Keratinocyte (primary cell): ENCODE results near the gene DUSP11. TPM values are rescaled to one million over a fixed set of nuclear protein-coding genes. Genes with fewer than 3 reads are reported as not detected.
A peak's percentile ranks its signal among the peaks of the same experiment; 100 is the strongest.

Source experiments
- DNase-seq: peaks from one replicate; pipeline ENCODE4 v3.0.0-alpha.2; 2011; ENCODE audit warnings: low read depth, missing footprints, low spot score
- FAIRE-seq: peaks from 2 replicates; lab custom pipeline; 2011; peaks lifted over from hg19 to GRCh38; lab: Jason Lieb, UNC
- H2AFZ ChIP-seq: 2 replicates; pipeline ENCODE4 v1.6.0; 2012; ENCODE audit warnings: low read length, control low read depth, inconsistent platforms; ENCODE audit not compliant: control insufficient read depth
- H3K27ac ChIP-seq: 2 replicates; pipeline ENCODE4 v1.5.1; 2011; ENCODE audit warnings: low read length; ENCODE audit not compliant: control insufficient read depth, insufficient read depth
- H3K27me3 ChIP-seq: 3 replicates; pipeline ENCODE4 v1.6.0; 2011; ENCODE audit warnings: low read length; ENCODE audit not compliant: control insufficient read depth, insufficient read depth; ENCODE audit errors: extremely low read depth
- H3K36me3 ChIP-seq, 2 experiments: 2 replicates in 1 of 2; 3 replicates in 1 of 2; pipeline ENCODE4 v1.5.1; 2011; ENCODE audit warnings: low read length in 2 of 2, mild to moderate bottlenecking in 1 of 2; ENCODE audit not compliant: control insufficient read depth in 2 of 2, insufficient read depth in 2 of 2; ENCODE audit errors: extremely low read depth in 1 of 2
- H3K4me1 ChIP-seq: 3 replicates; pipeline ENCODE4 v1.5.1; 2011; ENCODE audit warnings: low read length; ENCODE audit not compliant: control insufficient read depth, insufficient read depth; ENCODE audit errors: extremely low read depth
- H3K4me2 ChIP-seq: 3 replicates; pipeline ENCODE4 v1.6.0; 2011; ENCODE audit warnings: low read depth, low read length; ENCODE audit not compliant: control insufficient read depth, insufficient read depth; ENCODE audit errors: extremely low read depth
- H3K4me3 ChIP-seq, 3 experiments: fragments of 200-600 bp in 1 of 3; sonication (generic) in 1 of 3; 2 replicates in 2 of 3; 3 replicates in 1 of 3; pipeline ENCODE4 v1.5.1; 2011 to 2016; ENCODE audit warnings: low read length in 3 of 3, mild to moderate bottlenecking in 3 of 3, control low read depth in 2 of 3, inconsistent platforms in 1 of 3, low read depth in 1 of 3, mixed read lengths in 1 of 3, mixed run types in 1 of 3, moderate library complexity in 1 of 3; ENCODE audit not compliant: control insufficient read depth in 2 of 3, insufficient read depth in 2 of 3; ENCODE audit errors: extremely low read depth in 1 of 3
- H3K79me2 ChIP-seq: 2 replicates; pipeline ENCODE4 v1.6.0; 2012; ENCODE audit warnings: low read length; ENCODE audit not compliant: control insufficient read depth, insufficient read depth
- H3K9ac ChIP-seq: 3 replicates; pipeline ENCODE4 v1.6.0; 2011; ENCODE audit warnings: low read length; ENCODE audit not compliant: control insufficient read depth, insufficient read depth; ENCODE audit errors: extremely low read depth
- H3K9me1 ChIP-seq: 3 replicates; pipeline ENCODE4 v1.6.0; 2011; ENCODE audit warnings: low read length; ENCODE audit not compliant: control insufficient read depth, insufficient read depth; ENCODE audit errors: extremely low read depth
- H3K9me3 ChIP-seq: 2 replicates; pipeline ENCODE4 v1.5.1; 2012; ENCODE audit warnings: low read depth, low read length; ENCODE audit not compliant: control insufficient read depth
- H4K20me1 ChIP-seq: 3 replicates; pipeline ENCODE4 v1.6.0; 2011; ENCODE audit warnings: low read length; ENCODE audit not compliant: control insufficient read depth, insufficient read depth; ENCODE audit errors: extremely low read depth
- EZH2 ChIP-seq: IDR thresholded peaks from one replicate; pipeline ENCODE4 v1.6.1; 2012; ENCODE audit warnings: inconsistent platforms, mild to moderate bottlenecking, low read length, moderate library complexity
- dilution Hi-C: fragments of 300-500 bp; cut with MboI; formaldehyde crosslinking; loops from one replicate; pipeline ENCODE4 v1.7.0; 2020; ENCODE audit warnings: low sequenced_read_pairs; ENCODE audit not compliant: extremely low pct_ligation_motif_present
- polyA minus RNA-seq, 3 experiments: library from RNA; depleted of rRNA, polyadenylated mRNA; stranded (reverse); fragments of >200 nt; gene quantifications; 1 replicate in 1 of 3; 2 replicates in 1 of 3; 3 replicates in 1 of 3; pipeline ENCODE4 v1.2.3, GENCODE V29; 2011
- polyA plus RNA-seq, 5 experiments: library from polyadenylated mRNA; depleted of rRNA in 3 of 5; stranded (reverse) in 3 of 5; stranded (forward) in 1 of 5; unstranded in 1 of 5; fragments of >200 nt; gene quantifications; 1 replicate in 1 of 5; 2 replicates in 3 of 5; 3 replicates in 1 of 5; pipeline versions ENCODE4 v1.2.1 to v1.2.3, GENCODE V29; 2011 to 2012; ENCODE audit warnings: missing spikeins in 2 of 5, low read depth in 1 of 5, low replicate concordance in 1 of 5
- TF ChIP-seq, protein P1 (sequence below), 3 experiments: IDR thresholded peaks in 1 of 3; conservative IDR thresholded peaks in 1 of 3; optimal IDR thresholded peaks in 1 of 3; 2 replicates in 2 of 3; 3 replicates in 1 of 3; pipeline versions ENCODE3 to v1.5.1; 2011; ENCODE audit warnings: low read length in 3 of 3, mild to moderate bottlenecking in 3 of 3, moderate library complexity in 2 of 3, control low read depth in 1 of 3, inconsistent platforms in 1 of 3; ENCODE audit not compliant: insufficient read depth in 2 of 3; ENCODE audit errors: extremely low read depth in 1 of 3

DUSP11 gene
- polyA plus RNA-seq: 65.6 to 83.7 TPM (median 69.1 TPM) in 3 replicates
- polyA plus RNA-seq (2011; ENCODE audit: low read depth): 18.2 TPM
- polyA plus RNA-seq (2011; cell fraction: cytosol; rRNA removed): 51.7 and 104 TPM in 2 replicates
- polyA plus RNA-seq (2011; cell fraction: nucleus; rRNA removed): 74.1 and 93.5 TPM in 2 replicates
- polyA plus RNA-seq (2012; ENCODE audit: low replicate concordance): 35.9 and 46.2 TPM in 2 replicates
- 8.7 to 31.4 TPM (median 24.8 TPM) in 3 replicates for polyA minus RNA-seq
- 33.6 TPM for polyA minus RNA-seq (2011; cell fraction: cytosol; rRNA and poly(A)+ RNA removed)
- 33.2 and 43.9 TPM in 2 replicates for polyA minus RNA-seq (2011; cell fraction: nucleus; rRNA and poly(A)+ RNA removed)

DNA sequence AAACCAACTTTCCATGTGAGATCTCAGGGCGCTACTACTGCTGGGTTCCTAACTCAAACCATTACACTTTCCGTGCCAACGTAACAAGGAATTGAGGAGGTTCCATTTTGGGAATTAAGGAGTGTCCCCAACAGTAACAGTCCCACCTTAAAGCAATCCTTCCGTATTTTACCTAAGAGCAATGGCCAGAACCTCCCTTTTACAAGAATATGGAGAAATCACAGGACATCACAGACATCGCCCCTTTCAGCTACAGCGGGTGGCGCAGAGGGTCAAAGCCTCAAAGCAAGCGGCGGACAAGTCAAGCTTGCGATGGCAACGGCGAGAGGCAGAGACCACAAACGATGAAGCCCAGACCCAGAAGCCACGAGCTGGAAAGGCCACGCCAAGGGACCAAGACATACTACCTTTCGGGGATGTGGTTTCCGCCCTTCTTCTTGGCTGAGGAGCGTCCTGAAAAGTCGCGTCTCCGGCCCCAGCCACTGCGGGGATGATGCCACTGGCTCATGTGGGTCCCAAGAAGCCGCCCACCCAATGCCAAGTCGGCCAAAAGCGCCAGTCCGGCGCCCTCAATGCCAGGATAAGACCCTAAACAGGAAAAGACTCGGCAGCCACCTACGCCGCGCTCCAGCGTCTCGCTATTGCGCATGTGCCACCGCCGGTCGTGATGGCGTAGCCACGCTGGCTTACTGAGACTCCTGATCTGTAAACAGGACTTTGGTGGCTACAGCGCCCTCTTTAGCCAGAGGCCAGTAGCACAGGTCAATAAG is at the start of gene DUSP11:
Gene DUSP11 (minus strand): TSS at position 637 of the 770 bp plus-strand sequence. CDS start 129 bp downstream, at position 508.
- Histone ChIP-seq H3K36me3 (peaks cover 4 to 7% of the 10 kb centered on the region in 2 experiments), H2AFZ (peak within 1 kb of the TSS; percentile 62), H3K4me3 (peak within 1 kb of the TSS; percentile 68 to 84 (median 71)), H3K9me1 (no peaks in the 10 kb centered on the region), H4K20me1 (no peaks in the 10 kb centered on the region), H3K79me2 (peaks cover 29% of the 10 kb centered on the region), H3K27ac (peak within 1 kb of the TSS; percentile 87), H3K9ac (peak within 1 kb of the TSS; percentile 92), H3K4me1 (peaks cover 30% of the 10 kb centered on the region), H3K27me3 (no peaks in the 10 kb centered on the region), H3K9me3 (no peaks in the 10 kb centered on the region), H3K4me2 (peak within 1 kb of the TSS; percentile 93)
- peak; percentile 80 for DNase-seq
- FAIRE-seq: peak; percentile 89
- TF ChIP-seq, protein P1, sequence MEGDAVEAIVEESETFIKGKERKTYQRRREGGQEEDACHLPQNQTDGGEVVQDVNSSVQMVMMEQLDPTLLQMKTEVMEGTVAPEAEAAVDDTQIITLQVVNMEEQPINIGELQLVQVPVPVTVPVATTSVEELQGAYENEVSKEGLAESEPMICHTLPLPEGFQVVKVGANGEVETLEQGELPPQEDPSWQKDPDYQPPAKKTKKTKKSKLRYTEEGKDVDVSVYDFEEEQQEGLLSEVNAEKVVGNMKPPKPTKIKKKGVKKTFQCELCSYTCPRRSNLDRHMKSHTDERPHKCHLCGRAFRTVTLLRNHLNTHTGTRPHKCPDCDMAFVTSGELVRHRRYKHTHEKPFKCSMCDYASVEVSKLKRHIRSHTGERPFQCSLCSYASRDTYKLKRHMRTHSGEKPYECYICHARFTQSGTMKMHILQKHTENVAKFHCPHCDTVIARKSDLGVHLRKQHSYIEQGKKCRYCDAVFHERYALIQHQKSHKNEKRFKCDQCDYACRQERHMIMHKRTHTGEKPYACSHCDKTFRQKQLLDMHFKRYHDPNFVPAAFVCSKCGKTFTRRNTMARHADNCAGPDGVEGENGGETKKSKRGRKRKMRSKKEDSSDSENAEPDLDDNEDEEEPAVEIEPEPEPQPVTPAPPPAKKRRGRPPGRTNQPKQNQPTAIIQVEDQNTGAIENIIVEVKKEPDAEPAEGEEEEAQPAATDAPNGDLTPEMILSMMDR (optimal IDR thresholded peaks at IDR 0.05 in 1 of 3, IDR thresholded peaks at IDR 0.05 in 1 of 3, conservative IDR thresholded peaks at IDR 0.05 in 1 of 3; ENCODE audit: extremely low read depth in 1 of 3, insufficient read depth in 2 of 3, low read length in 3 of 3): peak; percentile 89 to 94 (median 94)
- TF ChIP-seq EZH2: no peak
- dilution Hi-C loops: no loop called here

DNA sequence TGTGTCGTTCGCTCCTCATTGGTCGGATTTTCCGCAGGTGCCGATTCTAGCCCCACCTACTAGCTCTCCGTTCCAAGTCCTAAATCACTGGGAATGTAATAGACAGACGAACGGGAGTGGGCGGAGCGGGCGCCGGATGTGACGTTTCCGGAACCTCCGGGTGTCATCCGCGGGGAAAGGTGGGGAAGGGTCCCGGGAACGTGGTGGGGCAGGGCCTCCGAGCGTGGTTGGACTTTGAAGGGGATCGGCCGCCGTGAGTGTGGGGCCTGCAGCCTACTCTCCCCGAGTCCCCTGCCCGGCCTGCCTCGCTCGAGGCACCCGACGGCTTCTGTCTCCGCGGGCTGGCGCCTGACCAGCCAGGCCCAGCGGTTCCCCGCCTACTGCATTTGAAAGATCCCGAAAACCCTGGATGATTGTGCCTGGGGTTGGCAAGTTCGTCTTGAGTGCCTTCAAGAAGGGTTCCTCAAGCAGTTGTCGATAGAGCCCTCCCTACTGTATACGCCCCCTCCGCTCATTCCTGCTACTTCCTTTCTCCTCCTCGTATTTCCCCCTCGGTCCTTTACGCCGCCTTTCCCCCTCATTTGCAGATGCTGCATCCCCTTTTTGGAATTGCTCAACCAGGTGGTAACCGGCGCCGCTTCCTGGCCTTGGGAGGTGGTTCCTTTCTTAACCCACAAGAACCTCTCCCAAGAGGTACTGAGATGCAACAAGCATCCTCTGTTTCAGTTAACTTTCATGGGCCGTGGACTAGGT is 49.1 kb upstream of the DUSP11 start, which contains the start of gene STAMBP:
Gene STAMBP (plus strand): TSS at position 144 of the 753 bp plus-strand sequence. CDS start 1,896 bp downstream, outside the sequence.
- Histone ChIP-seq H3K9me3 (no peaks in the 10 kb centered on the region), H3K4me2 (peak within 1 kb of the TSS; percentile 95), H3K27me3 (no peaks in the 10 kb centered on the region), H3K4me1 (peaks cover 32% of the 10 kb centered on the region), H3K79me2 (peaks cover 33% of the 10 kb centered on the region), H2AFZ (peak within 1 kb of the TSS; percentile 95), H3K9ac (peak within 1 kb of the TSS; percentile 93), H3K9me1 (no peaks in the 10 kb centered on the region), H3K4me3 (peak within 1 kb of the TSS; percentile 72 to 92 (median 77)), H4K20me1 (no peaks in the 10 kb centered on the region), H3K27ac (peak within 1 kb of the TSS; percentile 95), H3K36me3 (peaks cover 4 to 14% of the 10 kb centered on the region in 2 experiments)
- dilution Hi-C loops: no loop called here
- TF ChIP-seq EZH2: no peak
- TF ChIP-seq, protein P1 (optimal IDR thresholded peaks at IDR 0.05 in 1 of 3, IDR thresholded peaks at IDR 0.05 in 1 of 3, conservative IDR thresholded peaks at IDR 0.05 in 1 of 3; ENCODE audit: extremely low read depth in 1 of 3, insufficient read depth in 2 of 3, low read length in 3 of 3): no peak
- DNase-seq: peak; percentile 69
- FAIRE-seq: peak; percentile 81
